Measurements from ENCODE around the gene BOD1. TPM values are rescaled to one million over a fixed set of nuclear protein-coding genes. Genes with fewer than 3 reads are reported as not detected.

Gene BOD1
- total RNA-seq, 1 donor, result 74.3 TPM

GRCh38 chr5:173581408-173582215 is 34.8 kb downstream of the BOD1 start:
- DNase-seq (ENCODE audit: low read depth), result peak; percentile 42
- peak; percentile 85 for TF ChIP-seq CTCF (IDR thresholded peaks at IDR 0.05; ENCODE audit: insufficient read depth, low read depth, low read length)
- H3K4me3 ChIP-seq (ENCODE audit: low read depth, low read length), result no peak overlapping the region

DNA sequence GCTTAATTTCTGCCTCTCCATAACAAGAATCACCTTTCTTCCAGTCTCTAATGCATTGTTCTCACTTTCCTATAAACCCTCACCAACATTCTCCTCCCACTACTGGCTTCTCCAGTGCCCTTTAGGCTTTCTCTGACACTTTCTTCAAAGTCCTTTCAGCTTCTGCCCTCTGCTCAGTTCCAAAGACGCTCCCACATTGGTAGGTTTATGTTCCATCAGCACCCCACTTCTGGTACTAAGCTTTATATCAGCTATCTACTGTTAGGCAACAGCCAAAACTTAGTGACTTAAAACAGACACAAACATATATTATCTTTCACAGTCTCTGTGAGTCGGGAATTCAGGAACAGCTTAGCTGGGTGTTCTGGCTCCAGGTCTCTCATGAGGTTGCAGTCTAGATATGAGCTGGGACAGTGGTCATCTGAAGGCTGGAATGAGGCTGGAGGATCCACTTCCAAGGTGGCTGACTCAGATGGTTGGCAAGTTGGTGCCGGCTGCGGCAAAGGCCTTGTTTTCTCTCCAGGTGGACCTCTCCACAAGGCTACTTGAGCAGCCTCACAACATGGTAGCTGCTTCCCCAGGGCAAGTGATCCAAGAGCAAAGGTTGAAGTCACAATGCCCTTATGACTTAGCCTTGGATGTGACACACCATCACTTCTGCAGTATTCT is 37.4 kb downstream of the BOD1 start:
- no peak for DNase-seq (ENCODE audit: low read depth)
- no peak for TF ChIP-seq CTCF (IDR thresholded peaks at IDR 0.05; ENCODE audit: insufficient read depth, low read depth, low read length)
- no peak overlapping the region for H3K4me3 ChIP-seq (ENCODE audit: low read depth, low read length)

GRCh38 chr5:173577817-173578216 is 38.6 kb downstream of the BOD1 start:
- no peak for DNase-seq (ENCODE audit: low read depth)
- H3K4me3 ChIP-seq (ENCODE audit: low read depth, low read length), result no peak overlapping the region
- TF ChIP-seq CTCF (IDR thresholded peaks at IDR 0.05; ENCODE audit: insufficient read depth, low read depth, low read length), result no peak

- H3K4me3 ChIP-seq (ENCODE audit: low read depth, low read length), result no peak overlapping the region
- no peak for DNase-seq (ENCODE audit: low read depth)
- TF ChIP-seq CTCF (IDR thresholded peaks at IDR 0.05; ENCODE audit: insufficient read depth, low read depth, low read length), result no peak
These were observed 39.3 kb downstream of the BOD1 start for GRCh38 chr5:173577166-173577565.

DNA sequence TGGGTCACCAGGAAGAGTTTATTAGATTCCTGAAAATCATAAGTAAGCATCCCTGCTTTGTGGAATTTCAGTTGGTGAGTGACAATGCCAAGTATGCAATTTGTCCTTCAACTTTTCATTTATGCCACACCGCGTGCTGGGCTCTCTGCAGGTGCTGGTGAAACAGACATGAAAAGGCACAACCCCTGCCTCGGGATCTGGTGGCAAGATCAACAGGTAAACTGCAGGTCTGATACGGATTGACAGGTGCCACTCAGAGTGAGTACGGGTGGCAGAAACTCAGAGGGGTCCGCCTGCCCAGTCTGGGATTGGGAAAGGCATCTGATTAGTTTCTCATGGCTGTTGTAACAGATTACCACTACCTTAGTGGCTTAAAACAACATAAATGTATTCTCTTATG is 40.5 kb downstream of the BOD1 start:
- no peak for TF ChIP-seq CTCF (IDR thresholded peaks at IDR 0.05; ENCODE audit: insufficient read depth, low read depth, low read length)
- no peak for DNase-seq (ENCODE audit: low read depth)
- no peak overlapping the region for H3K4me3 ChIP-seq (ENCODE audit: low read depth, low read length)

DNA sequence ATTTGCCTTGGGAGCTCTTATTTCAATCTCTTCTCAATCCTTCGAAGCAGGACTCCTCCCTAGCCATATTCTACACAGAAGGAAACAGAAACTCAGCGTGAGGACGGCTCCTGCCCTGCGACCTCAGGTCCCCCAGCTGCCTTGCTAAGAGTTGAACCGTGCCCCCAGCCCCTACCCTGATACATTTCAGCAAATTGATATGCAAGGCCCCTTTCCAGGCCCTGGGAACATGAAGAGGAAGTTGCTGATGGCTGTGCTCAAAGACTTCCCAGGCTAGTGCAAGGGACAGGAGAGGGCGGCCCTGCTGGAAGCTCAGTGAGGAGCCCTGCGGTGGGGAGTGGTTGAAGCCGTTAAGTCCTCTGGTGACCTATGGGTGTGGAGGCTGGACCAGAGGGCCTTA is 41.5 kb downstream of the BOD1 start:
- no peak for TF ChIP-seq CTCF (IDR thresholded peaks at IDR 0.05; ENCODE audit: insufficient read depth, low read depth, low read length)
- DNase-seq (ENCODE audit: low read depth), result no peak
- H3K4me3 ChIP-seq (ENCODE audit: low read depth, low read length), result no peak overlapping the region

All from fibroblast of villous mesenchyme (primary cell).